HEK293T (cell line): ENCODE measurements around the gene DNASE1L2.

ENCODE experiments used
- CTCF ChIA-PET: fragments of 350-600 bp; formaldehyde crosslinking; extraction: SDS; loops from one replicate; lab custom pipeline; 2021; ENCODE audit warnings: antibody characterized with exemption, inconsistent platforms; lab: Yijun Ruan, JAX
- POLR2A ChIA-PET: fragments of 350-600 bp; formaldehyde crosslinking; extraction: SDS; loops from one replicate; lab custom pipeline; 2020; ENCODE audit warnings: antibody characterized with exemption, inconsistent platforms; lab: Yijun Ruan, JAX
- DNase-seq: peaks from one replicate; pipeline ENCODE4 v3.0.0; 2012; ENCODE audit warnings: mixed read lengths; ENCODE audit errors: extremely low spot score
- ARNT ChIP-seq: fragments of 450-650 bp; IDR thresholded peaks from 2 replicates; pipeline ENCODE4 v1.6.1; 2017; ENCODE audit warnings: mild to moderate bottlenecking
- BHLHE40 ChIP-seq: fragments of 450-650 bp; IDR thresholded peaks from 2 replicates; pipeline ENCODE4 v1.6.1; 2016; ENCODE audit warnings: mild to moderate bottlenecking, moderate library complexity, borderline replicate concordance
- CTBP1 ChIP-seq: fragments of 450-650 bp; IDR thresholded peaks from 2 replicates; pipeline ENCODE4 v1.6.1; 2016; ENCODE audit warnings: borderline replicate concordance
- ELF4 ChIP-seq: fragments of 450-650 bp; IDR thresholded peaks from 2 replicates; pipeline ENCODE4 v1.6.1; 2017; ENCODE audit warnings: antibody characterized with exemption
- FOXA1 ChIP-seq: fragments of 450-650 bp; IDR thresholded peaks from 2 replicates; pipeline ENCODE4 v1.6.1; 2016; ENCODE audit warnings: mild to moderate bottlenecking
- FOXK2 ChIP-seq: fragments of 450-650 bp; IDR thresholded peaks from 2 replicates; pipeline ENCODE4 v1.6.1; 2016; ENCODE audit warnings: mild to moderate bottlenecking
- FOXM1 ChIP-seq: fragments of 450-650 bp; IDR thresholded peaks from 2 replicates; pipeline ENCODE4 v1.6.1; 2017; ENCODE audit warnings: mild to moderate bottlenecking, borderline replicate concordance
- HDGF ChIP-seq: fragments of 450-650 bp; IDR thresholded peaks from 2 replicates; pipeline ENCODE4 v1.6.1; 2017; ENCODE audit warnings: antibody characterized with exemption, borderline replicate concordance
- L3MBTL2 ChIP-seq: fragments of 450-650 bp; conservative IDR thresholded peaks from 2 replicates; pipeline ENCODE4 v1.6.1; 2016; ENCODE audit warnings: mild to moderate bottlenecking
- LEF1 ChIP-seq: fragments of 450-650 bp; IDR thresholded peaks from 2 replicates; pipeline ENCODE4 v1.6.1; 2017; ENCODE audit warnings: mild to moderate bottlenecking, borderline replicate concordance
- NFRKB ChIP-seq: fragments of 450-650 bp; IDR thresholded peaks from 2 replicates; pipeline ENCODE4 v1.6.1; 2016; ENCODE audit warnings: mild to moderate bottlenecking, moderate library complexity
- SP1 ChIP-seq: fragments of 450-650 bp; IDR thresholded peaks from 2 replicates; pipeline ENCODE4 v1.6.1; 2017
- SUZ12 ChIP-seq: fragments of 450-650 bp; IDR thresholded peaks from 2 replicates; pipeline ENCODE4 v1.6.1; 2016; ENCODE audit warnings: mild to moderate bottlenecking
- TARDBP ChIP-seq: fragments of 450-650 bp; IDR thresholded peaks from 2 replicates; pipeline ENCODE4 v1.6.1; 2016
- ZNF384 ChIP-seq: fragments of 450-650 bp; IDR thresholded peaks from 2 replicates; pipeline ENCODE4 v1.6.1; 2016
- TF ChIP-seq, protein P1 (sequence below): fragments of 450-650 bp; IDR thresholded peaks from 2 replicates; pipeline ENCODE4 v1.6.1; 2016

Gene DNASE1L2

GRCh38 chr16:2226245-2226793, 9.9 kb upstream of the DNASE1L2 start:
- ChIA-PET CTCF (no interaction called here), POLR2A (interaction anchor here (1.0 to 5.4 kb wide), 4 partner anchors 11 to 71 kb away, joined by 3 to 34 read pairs (median 3); partner anchors contain the start of genes ECI1, PGP and TRAF7)
- no peak for DNase-seq
- TF ChIP-seq ELF4 (no peak), ZNF384 (no peak), LEF1 (no peak), ARNT (no peak), TARDBP (no peak), HDGF (no peak), NFRKB (no peak), FOXK2 (no peak), SUZ12 (no peak), FOXM1 (no peak), L3MBTL2 (no peak), FOXA1 (no peak), CTBP1 (no peak), SP1 (no peak), BHLHE40 (no peak)
- TF ChIP-seq, protein P1, sequence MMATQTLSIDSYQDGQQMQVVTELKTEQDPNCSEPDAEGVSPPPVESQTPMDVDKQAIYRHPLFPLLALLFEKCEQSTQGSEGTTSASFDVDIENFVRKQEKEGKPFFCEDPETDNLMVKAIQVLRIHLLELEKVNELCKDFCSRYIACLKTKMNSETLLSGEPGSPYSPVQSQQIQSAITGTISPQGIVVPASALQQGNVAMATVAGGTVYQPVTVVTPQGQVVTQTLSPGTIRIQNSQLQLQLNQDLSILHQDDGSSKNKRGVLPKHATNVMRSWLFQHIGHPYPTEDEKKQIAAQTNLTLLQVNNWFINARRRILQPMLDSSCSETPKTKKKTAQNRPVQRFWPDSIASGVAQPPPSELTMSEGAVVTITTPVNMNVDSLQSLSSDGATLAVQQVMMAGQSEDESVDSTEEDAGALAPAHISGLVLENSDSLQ = no peak

- DNase-seq = no peak
- ChIA-PET POLR2A (interaction anchor here (1.0 to 5.4 kb wide), 4 partner anchors 12 to 72 kb away, joined by 3 to 34 read pairs (median 4); partner anchors contain the start of genes ECI1, PGP and TRAF7), CTCF (no interaction called here)
- no peak for TF ChIP-seq L3MBTL2
- TF ChIP-seq FOXA1 = no peak
- TF ChIP-seq SP1 = no peak
- TF ChIP-seq ARNT = no peak
- no peak for TF ChIP-seq TARDBP
- no peak for TF ChIP-seq FOXK2
- TF ChIP-seq, protein P1 = no peak
- TF ChIP-seq SUZ12 = no peak
- no peak for TF ChIP-seq FOXM1
- TF ChIP-seq ZNF384 = no peak
- no peak for TF ChIP-seq LEF1
- TF ChIP-seq CTBP1 = no peak
- TF ChIP-seq HDGF = no peak
Observed at GRCh38 chr16:2226918-2227317, 9.3 kb upstream of the DNASE1L2 start.

GRCh38 chr16:2228161-2228824, 8.0 kb upstream of the DNASE1L2 start:
- ChIA-PET POLR2A (interaction anchor here (2.2 kb wide), 1 partner anchor 23 kb away, joined by 6 read pairs; the partner anchor contains the start of gene ECI1), CTCF (no interaction called here)
- no peak for DNase-seq
- no peak for TF ChIP-seq ZNF384
- no peak for TF ChIP-seq BHLHE40
- TF ChIP-seq, protein P1 = no peak
- TF ChIP-seq FOXK2 = no peak
- no peak for TF ChIP-seq FOXM1

- TF ChIP-seq NFRKB (no peak), ARNT (no peak), ZNF384 (no peak)
- ChIA-PET CTCF (no interaction called here), POLR2A (interaction anchor here (2.2 kb wide), 1 partner anchor 23 kb away, joined by 6 read pairs; the partner anchor contains the start of gene ECI1)
- DNase-seq = no peak
Observed at GRCh38 chr16:2229091-2229490, 7.2 kb upstream of the DNASE1L2 start.

- ChIA-PET POLR2A (no interaction called here), CTCF (no interaction called here)
- no peak for TF ChIP-seq FOXA1
- no peak for TF ChIP-seq BHLHE40
- no peak for TF ChIP-seq HDGF
- no peak for TF ChIP-seq ELF4
- TF ChIP-seq ZNF384 = no peak
- no peak for TF ChIP-seq NFRKB
- no peak for TF ChIP-seq LEF1
- TF ChIP-seq, protein P1 = no peak
- TF ChIP-seq ARNT = no peak
- TF ChIP-seq TARDBP = no peak
- no peak for TF ChIP-seq SUZ12
- TF ChIP-seq FOXM1 = no peak
- no peak for TF ChIP-seq L3MBTL2
- no peak for TF ChIP-seq CTBP1
- TF ChIP-seq SP1 = no peak
Observed at GRCh38 chr16:2229632-2230250, 6.5 kb upstream of the DNASE1L2 start.

More at GRCh38 chr16:2229632-2230250, 6.5 kb upstream of the DNASE1L2 start:
- no peak for DNase-seq
